Suprapubic skin (tissue), 4 donors: ENCODE measurements around the gene FNBP1. TPM values are rescaled to one million over a fixed set of nuclear protein-coding genes. Genes with fewer than 3 reads are reported as not detected.
"Not testable (repeated sequence)": the region's sequence is repeated elsewhere in the genome, so short reads cannot be mapped to it uniquely, and the experiment has no call there.

ENCODE experiments used
- DNase-seq, 2 donors: peaks; one replicate each; pipeline ENCODE4 v3.0.0-alpha.2; 2019; ENCODE audit warnings: low spot score in 2 of 2
- H3K27ac ChIP-seq: fragments of 200-600 bp; sonication (generic); one replicate; pipeline ENCODE4 v1.5.1; 2019
- H3K27me3 ChIP-seq: fragments of 200-600 bp; sonication (generic); one replicate; pipeline ENCODE4 v1.5.1; 2019
- H3K36me3 ChIP-seq: fragments of 200-600 bp; sonication (generic); one replicate; pipeline ENCODE4 v1.5.1; 2019
- H3K4me1 ChIP-seq: fragments of 200-600 bp; sonication (generic); one replicate; pipeline ENCODE4 v1.5.1; 2019
- H3K4me3 ChIP-seq: fragments of 200-600 bp; sonication (generic); one replicate; pipeline ENCODE4 v1.5.1; 2019; ENCODE audit warnings: mild to moderate bottlenecking
- H3K9me3 ChIP-seq: fragments of 200-600 bp; sonication (generic); one replicate; pipeline ENCODE4 v1.5.1; 2019
- EP300 ChIP-seq: sonication (generic); formaldehyde crosslinking; IDR thresholded peaks from one replicate; pipeline ENCODE4 v1.6.1; 2017; ENCODE audit warnings: antibody characterized with exemption
- POLR2A ChIP-seq, 2 donors: fragments of 450-650 bp; IDR thresholded peaks; one replicate each; pipeline ENCODE4 v1.6.1; 2017; ENCODE audit warnings: antibody characterized with exemption in 2 of 2, mild to moderate bottlenecking in 2 of 2, moderate library complexity in 2 of 2
- POLR2AphosphoS5 ChIP-seq, 3 donors: sonication (generic); formaldehyde crosslinking; IDR thresholded peaks; one replicate each; pipeline ENCODE4 v1.6.1; 2017; ENCODE audit warnings: antibody characterized with exemption in 3 of 3
- WGBS: methylation state at CpG from one replicate; pipeline ENCODE4 v1.1.5; 2018; 5-methylcytosine and 5-hydroxymethylcytosine counted together
- total RNA-seq, 4 donors: library from RNA; depleted of rRNA; stranded (reverse); fragments of >200 nt; gene quantifications; one replicate each; pipeline ENCODE4 v1.1.0, GENCODE V29; 2016
- TF ChIP-seq, protein P1 (sequence below), 2 donors: fragments of 200-600 bp in 1 of 2; fragments of 450-650 bp in 1 of 2; sonication (generic) in 1 of 2; IDR thresholded peaks; one replicate each; pipeline ENCODE4 v1.5.1; 2016 to 2019; ENCODE audit warnings: antibody characterized with exemption in 2 of 2, mild to moderate bottlenecking in 1 of 2, moderate library complexity in 1 of 2

FNBP1 gene
- total RNA-seq, 4 donors from 2014 or later, result 23.7 to 50.5 (median 43.3) TPM

DNA sequence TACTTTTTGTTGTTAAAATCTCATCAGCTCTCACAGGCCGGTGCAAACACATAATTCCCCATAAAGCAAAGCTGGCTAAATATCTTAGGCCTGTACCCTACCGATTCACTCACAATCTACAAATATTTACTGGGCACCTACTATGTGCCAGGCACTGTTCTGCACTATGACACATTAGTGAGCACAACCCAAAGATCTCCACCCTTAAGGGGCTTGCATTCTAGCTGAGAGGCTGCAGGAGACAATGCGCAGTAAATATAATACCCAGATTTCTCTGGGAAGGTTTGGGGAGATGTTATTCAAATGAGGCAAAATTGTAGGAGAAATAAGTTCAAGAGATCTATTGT is 53.7 kb downstream of the FNBP1 start:
- no peak for TF ChIP-seq POLR2A (IDR thresholded peaks at IDR 0.05)
- TF ChIP-seq, protein P1, sequence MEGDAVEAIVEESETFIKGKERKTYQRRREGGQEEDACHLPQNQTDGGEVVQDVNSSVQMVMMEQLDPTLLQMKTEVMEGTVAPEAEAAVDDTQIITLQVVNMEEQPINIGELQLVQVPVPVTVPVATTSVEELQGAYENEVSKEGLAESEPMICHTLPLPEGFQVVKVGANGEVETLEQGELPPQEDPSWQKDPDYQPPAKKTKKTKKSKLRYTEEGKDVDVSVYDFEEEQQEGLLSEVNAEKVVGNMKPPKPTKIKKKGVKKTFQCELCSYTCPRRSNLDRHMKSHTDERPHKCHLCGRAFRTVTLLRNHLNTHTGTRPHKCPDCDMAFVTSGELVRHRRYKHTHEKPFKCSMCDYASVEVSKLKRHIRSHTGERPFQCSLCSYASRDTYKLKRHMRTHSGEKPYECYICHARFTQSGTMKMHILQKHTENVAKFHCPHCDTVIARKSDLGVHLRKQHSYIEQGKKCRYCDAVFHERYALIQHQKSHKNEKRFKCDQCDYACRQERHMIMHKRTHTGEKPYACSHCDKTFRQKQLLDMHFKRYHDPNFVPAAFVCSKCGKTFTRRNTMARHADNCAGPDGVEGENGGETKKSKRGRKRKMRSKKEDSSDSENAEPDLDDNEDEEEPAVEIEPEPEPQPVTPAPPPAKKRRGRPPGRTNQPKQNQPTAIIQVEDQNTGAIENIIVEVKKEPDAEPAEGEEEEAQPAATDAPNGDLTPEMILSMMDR (IDR thresholded peaks at IDR 0.05), result no peak
- TF ChIP-seq POLR2AphosphoS5 (IDR thresholded peaks at IDR 0.05), result no peak
- no peak for TF ChIP-seq EP300

GRCh38 chr9:129988607-129989361 is 54.2 kb downstream of the FNBP1 start:
- H3K27ac ChIP-seq, result no peak overlapping the region
- no peaks in the 10 kb centered on the region for H3K9me3 ChIP-seq
- H3K36me3 ChIP-seq, result no peaks in the 10 kb centered on the region
- no peak overlapping the region for H3K4me3 ChIP-seq
- TF ChIP-seq POLR2A (IDR thresholded peaks at IDR 0.05) (no peak), POLR2AphosphoS5 (IDR thresholded peaks at IDR 0.05) (no peak), EP300 (no peak)
- TF ChIP-seq, protein P1 (IDR thresholded peaks at IDR 0.05), result no peak
- H3K4me1 ChIP-seq, result peaks cover 20% of the 10 kb centered on the region
- H3K27me3 ChIP-seq, result no peaks in the 10 kb centered on the region
- 66% methylated on average over 9 of the region's 9 CpGs for WGBS
- DNase-seq, result no peak

More for the DNA sequence above, 53.7 kb downstream of the FNBP1 start:
- WGBS, result 87% methylated on average over 3 of the region's 3 CpGs
- H3K36me3 ChIP-seq, result no peaks in the 10 kb centered on the region
- no peaks in the 10 kb centered on the region for H3K27me3 ChIP-seq
- H3K4me3 ChIP-seq, result no peak overlapping the region
- H3K4me1 ChIP-seq, result peaks cover 17% of the 10 kb centered on the region
- DNase-seq, result no peak
- H3K9me3 ChIP-seq, result no peaks in the 10 kb centered on the region
- no peak overlapping the region for H3K27ac ChIP-seq

DNA sequence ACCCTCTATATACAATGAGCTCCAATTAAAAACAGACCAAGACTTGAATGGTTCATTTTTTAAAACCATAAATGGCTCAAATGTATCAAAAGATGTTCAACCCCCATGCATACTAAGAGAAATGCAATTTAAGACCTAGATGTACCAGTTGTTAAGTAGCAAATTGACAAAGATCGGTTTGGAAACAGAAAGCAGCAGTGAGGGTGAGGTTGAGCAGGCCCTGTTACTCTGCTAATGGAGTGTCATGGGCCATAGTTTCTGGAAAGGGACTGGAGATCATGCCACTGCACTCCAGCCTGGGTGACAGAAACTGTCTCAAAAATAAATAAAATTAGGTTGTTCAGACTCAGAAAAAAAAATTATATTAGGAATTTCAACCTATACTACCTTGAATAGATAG is 55.0 kb downstream of the FNBP1 start:
- Histone ChIP-seq H3K9me3 (no peaks in the 10 kb centered on the region), H3K4me3 (no peak overlapping the region), H3K4me1 (peaks cover 20% of the 10 kb centered on the region), H3K36me3 (no peaks in the 10 kb centered on the region), H3K27ac (no peak overlapping the region), H3K27me3 (no peaks in the 10 kb centered on the region)
- TF ChIP-seq POLR2A (IDR thresholded peaks at IDR 0.05), result no peak
- TF ChIP-seq EP300, result no peak
- TF ChIP-seq, protein P1 (IDR thresholded peaks at IDR 0.05), result no peak
- TF ChIP-seq POLR2AphosphoS5 (IDR thresholded peaks at IDR 0.05), result no peak
- DNase-seq, result no peak
- WGBS, result 82% methylated on average over 1 of the region's 1 CpG

GRCh38 chr9:129987047-129987446 is 55.9 kb downstream of the FNBP1 start:
- 69% methylated on average over 8 of the region's 8 CpGs for WGBS
- no peaks in the 10 kb centered on the region for H3K27me3 ChIP-seq
- H3K27ac ChIP-seq, result no peak overlapping the region
- TF ChIP-seq, protein P1 (IDR thresholded peaks at IDR 0.05), result no peak
- TF ChIP-seq POLR2AphosphoS5 (IDR thresholded peaks at IDR 0.05) (no peak), POLR2A (IDR thresholded peaks at IDR 0.05) (no peak), EP300 (no peak)
- H3K9me3 ChIP-seq, result no peaks in the 10 kb centered on the region
- no peaks in the 10 kb centered on the region for H3K36me3 ChIP-seq
- H3K4me1 ChIP-seq, result peaks cover 20% of the 10 kb centered on the region
- H3K4me3 ChIP-seq, result no peak overlapping the region
- DNase-seq, result no peak

DNA sequence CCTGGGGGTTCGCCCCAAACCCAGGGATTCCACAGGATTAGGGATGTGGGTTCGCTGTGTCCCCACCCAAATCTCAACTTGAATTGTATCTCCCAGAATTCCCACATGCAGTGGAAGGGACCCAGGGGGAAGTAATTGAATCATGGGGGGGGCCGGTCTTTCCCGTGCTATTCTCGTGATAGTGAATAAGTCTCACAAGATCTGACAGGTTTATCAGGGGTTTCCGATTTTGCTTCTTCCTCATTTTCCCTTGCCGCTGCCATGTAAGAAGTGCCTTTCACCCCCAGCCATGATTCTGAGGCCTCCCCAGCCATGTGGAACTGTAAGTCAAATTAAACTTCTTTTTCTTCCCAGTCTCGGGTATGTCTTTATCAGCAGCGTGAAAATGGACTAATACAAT is 58.4 kb downstream of the FNBP1 start:
- H3K36me3 ChIP-seq, H3K27me3 ChIP-seq, H3K9me3 ChIP-seq, H3K4me1 ChIP-seq, H3K4me3 ChIP-seq, DNase-seq: not testable (repeated sequence)
- peak overlapping the region; percentile 63 for H3K27ac ChIP-seq
- WGBS, result 81% methylated on average over 9 of the region's 9 CpGs

DNA sequence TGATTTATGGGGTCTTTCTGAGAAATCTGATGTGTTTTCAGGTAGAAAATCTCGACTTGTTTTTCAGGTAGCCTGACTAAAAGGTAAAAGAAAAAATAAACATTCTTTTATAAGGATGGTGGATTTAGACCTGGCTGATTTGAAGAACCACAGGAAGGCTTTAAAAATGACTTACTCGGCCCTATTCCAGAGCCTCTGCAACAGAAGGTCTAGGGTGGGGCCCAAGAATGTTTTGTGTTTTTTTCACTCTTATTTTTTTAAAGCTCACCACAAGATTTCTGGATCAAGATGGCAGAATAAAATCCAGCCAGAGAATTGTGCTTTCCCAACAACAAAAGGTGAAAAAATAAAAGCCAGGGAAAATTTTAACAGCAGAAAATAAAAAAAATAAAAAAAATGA is 59.1 kb downstream of the FNBP1 start:
- peak overlapping the region; percentile 63 for H3K27ac ChIP-seq
- no peak for DNase-seq
- no peak for TF ChIP-seq EP300
- no peak for TF ChIP-seq POLR2A (IDR thresholded peaks at IDR 0.05)
- TF ChIP-seq, protein P1 (IDR thresholded peaks at IDR 0.05), result no peak
- no peak for TF ChIP-seq POLR2AphosphoS5 (IDR thresholded peaks at IDR 0.05)
- H3K4me1 ChIP-seq, result peaks cover 5% of the 10 kb centered on the region
- H3K27me3 ChIP-seq, result no peaks in the 10 kb centered on the region
- H3K9me3 ChIP-seq, result no peaks in the 10 kb centered on the region
- H3K36me3 ChIP-seq, result peaks cover 1% of the 10 kb centered on the region
- WGBS, result 35% methylated on average over 2 of the region's 2 CpGs
- H3K4me3 ChIP-seq, result no peak overlapping the region
